H1 (cell line): ENCODE measurements around the gene CDCA7. TPM values are rescaled to one million over a fixed set of nuclear protein-coding genes. Genes with fewer than 3 reads are reported as not detected.

Experiments used
- CTCF ChIA-PET: fragments of 300-600 bp; sonication (Branson Sonifier 250); formaldehyde crosslinking; loops from one replicate; lab custom pipeline; 2021; ENCODE audit not compliant: partially characterized antibody; lab: Charles Lee
- POLR2A ChIA-PET: fragments of 300-600 bp; sonication (Branson Sonifier 250); formaldehyde crosslinking; loops from one replicate; lab custom pipeline; 2021; ENCODE audit warnings: inconsistent platforms; ENCODE audit not compliant: partially characterized antibody; lab: Charles Lee
- DNase-seq, 2 experiments: peaks; one replicate each; pipeline versions ENCODE4 v3.0.0 to v3.0.0-alpha.2; 2010 to 2022; ENCODE audit warnings: low spot score in 2 of 2, low read depth in 1 of 2, mixed read lengths in 1 of 2
- FAIRE-seq: peaks from 2 replicates; lab custom pipeline; 2011; peaks lifted over from hg19 to GRCh38; lab: Jason Lieb, UNC
- H2AFZ ChIP-seq: 2 replicates; pipeline ENCODE4 v1.8.1; 2012; ENCODE audit warnings: low read length, inconsistent platforms
- H2AK5ac ChIP-seq: 2 replicates; pipeline ENCODE4 v1.6.1; 2013; ENCODE audit warnings: low read depth, low read length
- H2BK120ac ChIP-seq: replicated peaks from 2 replicates; pipeline ENCODE3; 2013; ENCODE audit warnings: low read depth, low read length, inconsistent platforms
- H2BK12ac ChIP-seq: 2 replicates; pipeline ENCODE4 v1.6.1; 2013; ENCODE audit warnings: low read depth, low read length
- H2BK15ac ChIP-seq: 2 replicates; pipeline ENCODE4 v1.6.1; 2013; ENCODE audit warnings: low read length
- H2BK20ac ChIP-seq: 2 replicates; pipeline ENCODE4 v1.6.1; 2013; ENCODE audit warnings: low read length
- H2BK5ac ChIP-seq: 2 replicates; pipeline ENCODE4 v1.6.1; 2013; ENCODE audit warnings: low read depth, low read length
- H3K14ac ChIP-seq: 2 replicates; pipeline ENCODE4 v1.6.1; 2013; ENCODE audit warnings: inconsistent platforms; ENCODE audit not compliant: insufficient read length
- H3K18ac ChIP-seq: 2 replicates; pipeline ENCODE4 v1.6.1; 2013; ENCODE audit warnings: low read length; ENCODE audit errors: extremely low read depth
- H3K23ac ChIP-seq: 2 replicates; pipeline ENCODE4 v1.6.1; 2013; ENCODE audit warnings: inconsistent platforms; ENCODE audit not compliant: insufficient read length
- H3K23me2 ChIP-seq: 2 replicates; pipeline ENCODE4 v1.6.1; 2013; ENCODE audit warnings: low read depth, low read length
- H3K27ac ChIP-seq: 2 replicates; pipeline ENCODE4 v1.6.1; 2011; ENCODE audit warnings: low read depth, low read length, inconsistent platforms
- H3K27me3 ChIP-seq, 4 experiments: replicated peaks in 1 of 4; 1 replicate in 1 of 4; 2 replicates in 3 of 4; pipeline versions ENCODE4 v1.6.1 to v1.8.1; 2011 to 2013; ENCODE audit warnings: low read length in 3 of 4, mild to moderate bottlenecking in 3 of 4, inconsistent platforms in 2 of 4, mixed read lengths in 2 of 4, moderate library complexity in 1 of 4; ENCODE audit not compliant: control insufficient read depth in 3 of 4, insufficient read depth in 3 of 4; ENCODE audit errors: extremely low read depth in 1 of 4
- H3K36me3 ChIP-seq, 4 experiments: 2 replicates each; pipeline versions ENCODE4 v1.6.1 to v1.8.1; 2011 to 2013; ENCODE audit warnings: mild to moderate bottlenecking in 4 of 4, low read length in 3 of 4, moderate library complexity in 2 of 4, control low read depth in 1 of 4, inconsistent platforms in 1 of 4; ENCODE audit not compliant: insufficient read depth in 4 of 4, control insufficient read depth in 2 of 4
- H3K4ac ChIP-seq: replicated peaks from 2 replicates; pipeline ENCODE3; 2013; ENCODE audit warnings: low read length, low read depth, mixed read lengths, inconsistent platforms; ENCODE audit not compliant: insufficient read length
- H3K4me1 ChIP-seq, 4 experiments: replicated peaks in 1 of 4; 1 replicate in 1 of 4; 2 replicates in 3 of 4; pipeline versions ENCODE4 v1.6.1 to v1.8.1; 2011 to 2013; ENCODE audit warnings: low read length in 3 of 4, inconsistent platforms in 2 of 4, mixed read lengths in 1 of 4; ENCODE audit not compliant: insufficient read depth in 4 of 4, control insufficient read depth in 3 of 4
- H3K4me2 ChIP-seq, 2 experiments: 2 replicates each; pipeline versions ENCODE4 v1.6.1 to v1.8.1; 2011 to 2013; ENCODE audit warnings: low read depth in 2 of 2, low read length in 2 of 2, control low read depth in 1 of 2, inconsistent platforms in 1 of 2, mild to moderate bottlenecking in 1 of 2; ENCODE audit not compliant: insufficient read depth in 1 of 2
- H3K4me3 ChIP-seq, 4 experiments: fragments of 200-600, 300-600 bp in 1 of 4; sonication (generic), shearing (Covaris generic), sonication (Bioruptor Twin) in 1 of 4; 2 replicates each; pipeline versions ENCODE4 v1.5.1 to v1.8.1; 2011 to 2016; ENCODE audit warnings: low read length in 4 of 4, low read depth in 3 of 4, control low read depth in 2 of 4, inconsistent platforms in 2 of 4, mild to moderate bottlenecking in 2 of 4, mixed read lengths in 1 of 4, moderate library complexity in 1 of 4; ENCODE audit not compliant: insufficient read depth in 2 of 4; ENCODE audit errors: extremely low read depth in 1 of 4
- H3K56ac ChIP-seq: replicated peaks from 2 replicates; pipeline ENCODE3; 2013; ENCODE audit warnings: low read depth, mild to moderate bottlenecking, mixed read lengths, low read length, inconsistent platforms; ENCODE audit not compliant: insufficient read length
- H3K79me1 ChIP-seq: 2 replicates; pipeline ENCODE4 v1.6.1; 2013; ENCODE audit warnings: low read depth, low read length, control low read depth
- H3K79me2 ChIP-seq, 2 experiments: 2 replicates each; pipeline versions ENCODE4 v1.6.1 to v1.8.1; 2012 to 2013; ENCODE audit warnings: low read length in 2 of 2, mild to moderate bottlenecking in 2 of 2, inconsistent platforms in 1 of 2; ENCODE audit not compliant: insufficient read depth in 2 of 2, control insufficient read depth in 1 of 2
- H3K9ac ChIP-seq, 4 experiments: replicated peaks in 1 of 4; 1 replicate in 1 of 4; 2 replicates in 3 of 4; pipeline versions ENCODE4 v1.6.1 to v1.8.1; 2011 to 2013; ENCODE audit warnings: low read depth in 3 of 4, low read length in 3 of 4, control low read depth in 2 of 4, mild to moderate bottlenecking in 2 of 4, moderate library complexity in 2 of 4, inconsistent platforms in 1 of 4; ENCODE audit errors: extremely low read depth in 1 of 4
- H3K9me3 ChIP-seq, 2 experiments: 2 replicates each; pipeline versions ENCODE4 v1.6.1 to v1.8.1; 2012 to 2013; ENCODE audit warnings: mild to moderate bottlenecking in 2 of 2, moderate library complexity in 2 of 2, control low read depth in 1 of 2, inconsistent platforms in 1 of 2, low read depth in 1 of 2, low read length in 1 of 2, mixed read lengths in 1 of 2; ENCODE audit not compliant: insufficient read depth in 2 of 2
- H4K20me1 ChIP-seq, 2 experiments: replicated peaks in 1 of 2; 2 replicates each; pipeline versions ENCODE3 to v1.8.1; 2011 to 2013; ENCODE audit warnings: inconsistent platforms in 2 of 2, low read length in 2 of 2, mild to moderate bottlenecking in 1 of 2; ENCODE audit not compliant: insufficient read depth in 2 of 2, control insufficient read depth in 1 of 2
- H4K5ac ChIP-seq: 2 replicates; pipeline ENCODE4 v1.6.1; 2013; ENCODE audit warnings: low read length, low read depth, mixed read lengths, inconsistent platforms; ENCODE audit not compliant: insufficient read length
- H4K8ac ChIP-seq: 2 replicates; pipeline ENCODE4 v1.8.0; 2013; ENCODE audit warnings: mild to moderate bottlenecking, moderate library complexity, low read length, inconsistent platforms; ENCODE audit not compliant: insufficient read depth; ENCODE audit errors: extremely low read depth
- H4K91ac ChIP-seq: replicated peaks from 2 replicates; pipeline ENCODE3; 2013; ENCODE audit warnings: low read length, mixed read lengths, inconsistent platforms; ENCODE audit not compliant: insufficient read length
- ATF2 ChIP-seq: IDR thresholded peaks from 2 replicates; pipeline ENCODE4 v1.6.1; 2012; ENCODE audit warnings: low read length, inconsistent platforms
- BRCA1 ChIP-seq: IDR thresholded peaks from 2 replicates; pipeline ENCODE4 v1.6.1; 2012; ENCODE audit warnings: low read depth, low read length, improper control_type of control experiment
- EP300 ChIP-seq, 2 experiments: IDR thresholded peaks; 1 replicate in 1 of 2; 2 replicates in 1 of 2; pipeline ENCODE4 v1.6.1; 2011 to 2012; ENCODE audit warnings: low read depth in 2 of 2, low read length in 2 of 2, mild to moderate bottlenecking in 2 of 2, borderline replicate concordance in 1 of 2, inconsistent platforms in 1 of 2, moderate library complexity in 1 of 2
- FOSL1 ChIP-seq: IDR thresholded peaks from 2 replicates; pipeline ENCODE4 v1.6.1; 2011; ENCODE audit warnings: mild to moderate bottlenecking, low read depth, low read length, moderate library complexity; ENCODE audit not compliant: insufficient read depth
- PHF8 ChIP-seq: fragments of 200-600 bp; sonication (generic); conservative IDR thresholded peaks from 2 replicates; pipeline ENCODE4 v1.7.1; 2012; ENCODE audit warnings: low read depth, mild to moderate bottlenecking, inconsistent platforms, low read length, moderate library complexity
- POU5F1 ChIP-seq: IDR thresholded peaks from 2 replicates; pipeline ENCODE4 v1.6.1; 2011; ENCODE audit warnings: low read depth, mild to moderate bottlenecking, low read length, moderate library complexity
- RXRA ChIP-seq: IDR thresholded peaks from 2 replicates; pipeline ENCODE4 v1.6.1; 2011; ENCODE audit warnings: low read depth, mild to moderate bottlenecking, low read length, moderate library complexity; ENCODE audit not compliant: insufficient read depth
- SIN3A ChIP-seq, 2 experiments: IDR thresholded peaks in 1 of 2; conservative IDR thresholded peaks in 1 of 2; 2 replicates each; pipeline ENCODE4 v1.6.1; 2011 to 2012; ENCODE audit warnings: low read length in 2 of 2, improper control_type of control experiment in 1 of 2, low read depth in 1 of 2, mild to moderate bottlenecking in 1 of 2
- SIRT6 ChIP-seq: IDR thresholded peaks from one replicate; pipeline ENCODE4 v1.7.1; 2012; ENCODE audit warnings: low read length, inconsistent platforms
- SP1 ChIP-seq: IDR thresholded peaks from 2 replicates; pipeline ENCODE4 v1.6.1; 2011; ENCODE audit warnings: low read depth, low read length
- SP4 ChIP-seq: IDR thresholded peaks from 2 replicates; pipeline ENCODE4 v1.6.1; 2012; ENCODE audit warnings: low read length, inconsistent platforms
- SUZ12 ChIP-seq: fragments of 200-600 bp; sonication (generic); IDR thresholded peaks from 2 replicates; pipeline ENCODE4 v1.6.1; 2012; ENCODE audit warnings: mild to moderate bottlenecking, inconsistent platforms, low read length, moderate library complexity, mixed read lengths
- TAF7 ChIP-seq: optimal IDR thresholded peaks from 2 replicates; pipeline ENCODE3; 2011; ENCODE audit warnings: low read depth, mild to moderate bottlenecking, inconsistent platforms, low read length, moderate library complexity, borderline replicate concordance
- WGBS, 2 experiments: shearing (Covaris generic) in 1 of 2; methylation state at CpG; one replicate each; pipeline versions ENCODE4 v1.1.6 to v1.1.7; 2013 to 2015; ENCODE audit warnings: low lambda C conversion rate in 2 of 2, mixed read lengths in 2 of 2, inconsistent platforms in 1 of 2, low coverage in 1 of 2, missing lambda C conversion rate in 1 of 2; ENCODE audit not compliant: insufficient replicate concordance in 2 of 2, insufficient coverage in 1 of 2, insufficient read length in 1 of 2; ENCODE audit errors: extremely low coverage in 1 of 2, missing lambda C conversion rate in 1 of 2; 5-methylcytosine and 5-hydroxymethylcytosine counted together
- polyA plus RNA-seq, 7 experiments: library from polyadenylated mRNA; depleted of rRNA in 3 of 7; stranded (reverse) in 5 of 7; unstranded in 2 of 7; fragments of >200 nt in 5 of 7; fragments of 200-250 nt in 2 of 7; gene quantifications; 1 replicate in 5 of 7; 2 replicates in 1 of 7; 4 replicates in 1 of 7; pipeline versions ENCODE4 v1.2.1 to v1.2.3, GENCODE V29; 2011 to 2013; ENCODE audit warnings: missing spikeins in 2 of 7, mixed read lengths in 2 of 7
- total RNA-seq: library from RNA; stranded (reverse); fragmentation: NEBNext Ultra II Directional; extraction: Animal tissue kit (Norgen Biotek cat#: 25700); gene quantifications from 2 replicates; pipeline ENCODE4 v1.2.1, GENCODE V29; 2021

Gene CDCA7
- total and polyA plus RNA-seq, 2 of the 8 experiments (the other 6 are each of a cell fraction or from before 2014, with no cell fraction given), result 64.4 to 80.4 TPM

GRCh38 chr2:173393186-173393585 lies 38.5 kb downstream of the CDCA7 start:
- Histone ChIP-seq H3K79me1 (no peaks in the 10 kb centered on the region), H2BK15ac (no peak overlapping the region), H3K4me1 (peaks cover 2 to 12% (median 4%) of the 10 kb centered on the region in 4 experiments; a peak in 5 of 7 replicates), H3K27me3 (no peaks in the 10 kb centered on the region), H2BK12ac (no peak overlapping the region), H2AFZ (no peak overlapping the region), H3K23me2 (no peaks in the 10 kb centered on the region), H3K4ac (no peak overlapping the region), H2BK120ac (no peak overlapping the region), H3K4me2 (peak overlapping the region in 1 of 2 experiments; percentile 7; a peak in 1 of 4 replicates), H3K14ac (no peak overlapping the region), H3K23ac (no peak overlapping the region), H3K4me3 (no peak overlapping the region; a peak in 1 of 8 replicates), H4K91ac (no peak overlapping the region), H2AK5ac (no peak overlapping the region), H4K5ac (no peak overlapping the region), H4K20me1 (no peaks in the 10 kb centered on the region), H3K36me3 (no peaks in the 10 kb centered on the region), H3K56ac (no peak overlapping the region), H3K79me2 (no peaks in the 10 kb centered on the region), H3K18ac (no peak overlapping the region), H2BK5ac (no peak overlapping the region), H3K9ac (no peak overlapping the region), H3K9me3 (no peaks in the 10 kb centered on the region), H4K8ac (no peak overlapping the region), H2BK20ac (no peak overlapping the region), H3K27ac (no peak overlapping the region)
- ChIA-PET CTCF (no interaction called here), POLR2A (no interaction called here)
- 55% methylated on average over 1 of the region's 1 CpG; no CpG with 5 or more reads in 1 of the 2 experiments for WGBS, 2 experiments
- FAIRE-seq (no peak), DNase-seq (no peak)
- TF ChIP-seq PHF8, result no peak
- no peak for TF ChIP-seq POU5F1
- no peak for TF ChIP-seq TAF7
- no peak for TF ChIP-seq SIN3A (conservative IDR thresholded peaks at IDR 0.05 in 1 of 2, IDR thresholded peaks at IDR 0.05 in 1 of 2; ENCODE audit: low read depth in 1 of 2, low read length in 2 of 2)
- no peak for TF ChIP-seq RXRA
- no peak for TF ChIP-seq SP4
- no peak for TF ChIP-seq ATF2
- no peak for TF ChIP-seq SP1
- no peak for TF ChIP-seq BRCA1
- no peak for TF ChIP-seq SIRT6
- no peak for TF ChIP-seq EP300 (IDR thresholded peaks at IDR 0.05; ENCODE audit: borderline replicate concordance in 1 of 2, low read depth in 2 of 2, low read length in 2 of 2)
- no peak for TF ChIP-seq SUZ12
- no peak for TF ChIP-seq FOSL1
